Activated gamma-delta T cell (primary cell): ENCODE data around the gene ATP5F1C.
"Not testable (repeated sequence)": the region's sequence is repeated elsewhere in the genome, so short reads cannot be mapped to it uniquely, and the experiment has no call there.

ENCODE experiments used
- DNase-seq: peaks from one replicate; lab custom pipeline; 2025; lab: John Stamatoyannopoulos, UW
- total RNA-seq, 2 donors: gene quantifications; one replicate each; lab custom pipeline; 2026; lab: John Stamatoyannopoulos, UW

Gene ATP5F1C
- total RNA-seq = 103 to 125 reads per million in 2 donors

GRCh38 chr10:7787857-7788638 is at the start of gene ATP5F1C, which contains the start of gene KIN:
ATP5F1C (plus strand) TSS chr10:7788177; CDS start chr10:7788208, 31 bp downstream.
KIN (minus strand) TSS chr10:7787993; CDS start chr10:7787933, 60 bp downstream.
- DNase-seq = peak; percentile 93

- DNase-seq = no peak
Observed at GRCh38 chr10:7738536-7739407, 49.2 kb upstream of the ATP5F1C start.

GRCh38 chr10:7744307-7744706 is 43.7 kb upstream of the ATP5F1C start:
- DNase-seq = no peak

- not testable (repeated sequence) for DNase-seq
Observed at GRCh38 chr10:7748637-7749036, 39.3 kb upstream of the ATP5F1C start.

GRCh38 chr10:7750222-7750621 is 37.8 kb upstream of the ATP5F1C start:
- DNase-seq = no peak

GRCh38 chr10:7752251-7752650 is 35.7 kb upstream of the ATP5F1C start:
- DNase-seq = no peak

GRCh38 chr10:7755103-7755502 is 32.9 kb upstream of the ATP5F1C start:
- no peak for DNase-seq

- no peak for DNase-seq
Observed at GRCh38 chr10:7756360-7756992, 31.5 kb upstream of the ATP5F1C start.

GRCh38 chr10:7763929-7764328 is 24.0 kb upstream of the ATP5F1C start:
- no peak for DNase-seq

- no peak for DNase-seq
Observed at GRCh38 chr10:7766241-7766640, 21.7 kb upstream of the ATP5F1C start.

GRCh38 chr10:7767209-7767608 is 20.8 kb upstream of the ATP5F1C start:
- DNase-seq = no peak

- DNase-seq = no peak
Observed at GRCh38 chr10:7768417-7768816, 19.6 kb upstream of the ATP5F1C start.

- no peak for DNase-seq
Observed at GRCh38 chr10:7773845-7774801, 13.9 kb upstream of the ATP5F1C start.

- DNase-seq = no peak
Observed at GRCh38 chr10:7776777-7777176, 11.2 kb upstream of the ATP5F1C start.

GRCh38 chr10:7782194-7782593 is 5.8 kb upstream of the ATP5F1C start:
- not testable (repeated sequence) for DNase-seq

GRCh38 chr10:7786430-7786829 is 1.5 kb upstream of the ATP5F1C start:
- DNase-seq = no peak

- no peak for DNase-seq
Observed at GRCh38 chr10:7787150-7787856, 674 bp upstream of the ATP5F1C start.

- no peak for DNase-seq
Observed at GRCh38 chr10:7788639-7789286, 786 bp downstream of the ATP5F1C start.

GRCh38 chr10:7789390-7789789 is 1.4 kb downstream of the ATP5F1C start:
- no peak for DNase-seq

- no peak for DNase-seq
Observed at GRCh38 chr10:7792541-7792940, 4.6 kb downstream of the ATP5F1C start.
